Activated naive CD4-positive, alpha-beta T cell treated with anti-CD3 and anti-CD28 coated beads for 36 hours (primary cell): ENCODE results near the gene TMEM54. TPM values are rescaled to one million over a fixed set of nuclear protein-coding genes. Genes with fewer than 3 reads are reported as not detected.

ENCODE experiments used
- CTCF ChIA-PET: fragments of 350-600 bp; sonication (Branson Sonifier 250); formaldehyde crosslinking; loops from one replicate; lab custom pipeline; 2021; ENCODE audit warnings: antibody characterized with exemption; lab: Charles Lee
- DNase-seq: peaks from one replicate; pipeline ENCODE4 v3.0.0-alpha.2; 2020
- H3K27ac Mint-ChIP-seq: one replicate; pipeline ENCODE4 v1.8.0; 2021; ENCODE audit warnings: mild to moderate bottlenecking, mixed read lengths
- H3K27me3 Mint-ChIP-seq: one replicate; pipeline ENCODE4 v1.8.0; 2021; ENCODE audit warnings: low read depth, mixed read lengths
- H3K36me3 Mint-ChIP-seq: one replicate; pipeline ENCODE4 v1.8.0; 2021; ENCODE audit warnings: low read depth, mixed read lengths
- H3K4me1 Mint-ChIP-seq: one replicate; pipeline ENCODE4 v1.8.0; 2021; ENCODE audit warnings: low read depth, mixed read lengths
- H3K4me3 Mint-ChIP-seq: one replicate; pipeline ENCODE4 v1.8.0; 2021; ENCODE audit warnings: mild to moderate bottlenecking, moderate library complexity, mixed read lengths
- H3K9me3 Mint-ChIP-seq: one replicate; pipeline ENCODE4 v1.8.0; 2021; ENCODE audit warnings: mixed read lengths
- intact Hi-C: fragments of 100-400 bp; cut with micrococcal nuclease; formaldehyde crosslinking; loops from one replicate; pipeline ENCODE4 v1.15.1; 2023
- total RNA-seq, 2 experiments: library from RNA; stranded (reverse); gene quantifications; one replicate each; pipeline ENCODE4 v1.2.3, GENCODE V29; 2021

TMEM54 gene
- total RNA-seq, 2 experiments from 2014 or later: 0.84 to 1.0 TPM

- Mint-ChIP-seq H3K4me1 (peaks cover 2% of the 10 kb centered on the region), H3K36me3 (no peaks in the 10 kb centered on the region), H3K4me3 (no peak overlapping the region), H3K9me3 (no peaks in the 10 kb centered on the region), H3K27me3 (peaks cover 45% of the 10 kb centered on the region), H3K27ac (no peak overlapping the region)
- DNase-seq: no peak
- CTCF ChIA-PET: no interaction called here
- intact Hi-C loops: no loop called here
Measured at GRCh38 chr1:32883338-32884031, 17.7 kb downstream of the TMEM54 start.

GRCh38 chr1:32881871-32882850, 19.0 kb downstream of the TMEM54 start:
- Mint-ChIP-seq H3K9me3 (no peaks in the 10 kb centered on the region), H3K36me3 (no peaks in the 10 kb centered on the region), H3K27ac (no peak overlapping the region), H3K27me3 (peaks cover 35% of the 10 kb centered on the region), H3K4me3 (no peak overlapping the region), H3K4me1 (peaks cover 2% of the 10 kb centered on the region)
- DNase-seq: no peak
- intact Hi-C loops: no loop called here
- CTCF ChIA-PET: interaction anchor here (1.1 kb wide), 2 partner anchors 9 to 174 kb away, joined by 3 read pairs; no protein-coding TSS in a partner anchor

- no peaks in the 10 kb centered on the region for H3K9me3 Mint-ChIP-seq
- H3K27ac Mint-ChIP-seq: no peak overlapping the region
- H3K27me3 Mint-ChIP-seq: peaks cover 28% of the 10 kb centered on the region
- CTCF ChIA-PET: no interaction called here
- H3K4me3 Mint-ChIP-seq: no peak overlapping the region
- peaks cover 2% of the 10 kb centered on the region for H3K4me1 Mint-ChIP-seq
- DNase-seq: no peak
- intact Hi-C loops: no loop called here
- H3K36me3 Mint-ChIP-seq: no peaks in the 10 kb centered on the region
Measured at GRCh38 chr1:32881291-32881690, 19.9 kb downstream of the TMEM54 start.

- H3K4me1 Mint-ChIP-seq: no peaks in the 10 kb centered on the region
- H3K36me3 Mint-ChIP-seq: no peaks in the 10 kb centered on the region
- no peak for DNase-seq
- no peak overlapping the region for H3K4me3 Mint-ChIP-seq
- H3K27ac Mint-ChIP-seq: no peak overlapping the region
- intact Hi-C loops: loop anchor here (5.0 kb wide), 1 partner anchor 489 kb away; no protein-coding TSS in a partner anchor
- CTCF ChIA-PET: interaction anchor here (0.6 to 1.3 kb wide), 3 partner anchors 10 to 172 kb away, joined by 3 to 7 read pairs (median 3); no protein-coding TSS in a partner anchor
- peaks cover 25% of the 10 kb centered on the region for H3K27me3 Mint-ChIP-seq
- no peaks in the 10 kb centered on the region for H3K9me3 Mint-ChIP-seq
Measured at GRCh38 chr1:32878637-32879041, 22.6 kb downstream of the TMEM54 start.

DNA sequence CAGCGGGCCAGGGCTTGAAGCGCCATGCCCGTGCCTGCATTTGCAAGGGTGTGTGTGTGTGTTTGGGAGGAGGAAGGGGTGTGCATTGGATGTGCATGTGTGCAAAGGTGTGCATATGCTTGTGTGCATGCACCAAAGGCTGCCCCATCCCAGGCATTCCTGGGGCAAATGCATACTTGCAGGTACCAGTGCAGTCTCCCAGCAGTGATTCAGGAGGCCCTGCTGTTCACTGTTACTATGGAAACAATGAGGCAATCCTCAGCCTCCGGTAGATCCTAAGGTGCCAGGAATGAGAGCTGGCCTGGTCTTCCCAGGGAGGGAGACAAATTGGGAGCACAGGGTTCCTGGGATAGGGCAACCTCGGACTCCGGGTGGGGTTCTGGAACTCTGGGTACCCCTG, 23.0 kb downstream of the TMEM54 start:
- no peak overlapping the region for H3K4me3 Mint-ChIP-seq
- CTCF ChIA-PET: interaction anchor here (0.6 to 1.3 kb wide), 3 partner anchors 10 to 172 kb away, joined by 3 to 7 read pairs (median 3); no protein-coding TSS in a partner anchor
- peaks cover 24% of the 10 kb centered on the region for H3K27me3 Mint-ChIP-seq
- no peak overlapping the region for H3K27ac Mint-ChIP-seq
- intact Hi-C loops: loop anchor here (5.0 kb wide), 1 partner anchor 489 kb away; no protein-coding TSS in a partner anchor
- no peaks in the 10 kb centered on the region for H3K4me1 Mint-ChIP-seq
- no peak for DNase-seq
- no peaks in the 10 kb centered on the region for H3K36me3 Mint-ChIP-seq
- H3K9me3 Mint-ChIP-seq: no peaks in the 10 kb centered on the region

GRCh38 chr1:32877211-32878110, 23.7 kb downstream of the TMEM54 start:
- Mint-ChIP-seq H3K4me3 (no peak overlapping the region), H3K36me3 (no peaks in the 10 kb centered on the region), H3K9me3 (no peaks in the 10 kb centered on the region), H3K27ac (no peak overlapping the region), H3K27me3 (peaks cover 28% of the 10 kb centered on the region), H3K4me1 (no peaks in the 10 kb centered on the region)
- DNase-seq: no peak
- intact Hi-C loops: loop anchor here (2.0 to 5.0 kb wide), 2 partner anchors 209 to 490 kb away; no protein-coding TSS in a partner anchor
- CTCF ChIA-PET: interaction anchor here (0.9 to 7.8 kb wide), 11 partner anchors 8 to 210 kb away, joined by 3 to 63 read pairs (median 4); no protein-coding TSS in a partner anchor

DNA sequence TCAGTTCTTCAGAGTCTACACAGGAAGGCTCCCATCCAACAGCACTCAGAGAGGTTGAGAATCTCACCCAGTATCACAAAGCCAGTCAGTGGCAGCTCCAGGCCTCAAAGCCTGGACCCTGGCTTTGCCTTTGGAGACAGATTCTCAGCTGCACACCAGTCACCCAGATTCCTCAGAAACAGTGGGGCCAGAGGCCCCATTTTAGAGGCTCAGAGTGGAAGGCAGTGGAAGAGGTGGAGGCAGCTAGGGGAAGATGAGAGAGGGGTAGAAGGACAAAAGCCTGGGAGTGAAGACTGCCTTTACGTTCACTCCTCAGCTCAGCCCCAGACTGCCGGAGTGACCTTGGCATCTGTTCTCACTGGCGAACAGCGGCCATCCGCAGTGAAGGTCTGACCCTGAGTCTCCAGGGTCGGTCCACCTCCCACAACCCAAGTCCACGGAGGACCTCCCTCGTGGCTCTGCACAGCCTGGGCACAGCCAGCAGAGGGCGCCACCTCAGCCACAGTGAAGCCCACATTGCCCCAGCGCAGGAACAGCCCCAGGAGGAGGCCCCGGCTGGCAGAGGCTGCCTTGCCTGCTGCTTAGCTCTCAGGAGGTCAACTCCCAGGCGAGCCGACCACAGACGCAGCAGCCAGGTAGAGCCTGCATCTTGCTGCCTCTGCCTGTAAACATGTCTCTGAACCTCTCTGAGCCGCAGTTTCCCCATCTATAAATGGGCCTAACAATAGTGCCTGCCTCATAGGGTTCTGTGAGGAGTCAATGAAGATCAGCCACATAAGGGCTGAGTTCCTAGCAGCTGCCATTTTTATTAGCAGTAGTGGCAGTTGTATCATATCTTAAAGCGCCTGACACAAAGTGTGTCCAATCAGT, 24.6 kb downstream of the TMEM54 start:
- CTCF ChIA-PET: interaction anchor here (0.5 to 7.8 kb wide), 18 partner anchors 8 to 595 kb away, joined by 3 to 63 read pairs (median 4); no protein-coding TSS in a partner anchor
- Mint-ChIP-seq H3K9me3 (no peaks in the 10 kb centered on the region), H3K27ac (no peak overlapping the region), H3K4me3 (no peak overlapping the region), H3K36me3 (no peaks in the 10 kb centered on the region), H3K27me3 (peaks cover 29% of the 10 kb centered on the region), H3K4me1 (no peaks in the 10 kb centered on the region)
- intact Hi-C loops: loop anchor here (2.0 to 5.0 kb wide), 2 partner anchors 210 to 491 kb away; no protein-coding TSS in a partner anchor
- peak; percentile 75 for DNase-seq

- Mint-ChIP-seq H3K4me3 (no peak overlapping the region), H3K27ac (no peak overlapping the region), H3K4me1 (peaks cover 6% of the 10 kb centered on the region), H3K36me3 (no peaks in the 10 kb centered on the region), H3K9me3 (no peaks in the 10 kb centered on the region), H3K27me3 (peaks cover 32% of the 10 kb centered on the region)
- no peak for DNase-seq
- CTCF ChIA-PET: interaction anchor here (0.6 to 7.8 kb wide), 12 partner anchors 8 to 596 kb away, joined by 3 to 63 read pairs (median 4); partner anchors contain the start of gene HPCA
- intact Hi-C loops: loop anchor here (5.0 kb wide), 1 partner anchor 492 kb away; no protein-coding TSS in a partner anchor
Measured at GRCh38 chr1:32874860-32875752, 26.1 kb downstream of the TMEM54 start.

DNA sequence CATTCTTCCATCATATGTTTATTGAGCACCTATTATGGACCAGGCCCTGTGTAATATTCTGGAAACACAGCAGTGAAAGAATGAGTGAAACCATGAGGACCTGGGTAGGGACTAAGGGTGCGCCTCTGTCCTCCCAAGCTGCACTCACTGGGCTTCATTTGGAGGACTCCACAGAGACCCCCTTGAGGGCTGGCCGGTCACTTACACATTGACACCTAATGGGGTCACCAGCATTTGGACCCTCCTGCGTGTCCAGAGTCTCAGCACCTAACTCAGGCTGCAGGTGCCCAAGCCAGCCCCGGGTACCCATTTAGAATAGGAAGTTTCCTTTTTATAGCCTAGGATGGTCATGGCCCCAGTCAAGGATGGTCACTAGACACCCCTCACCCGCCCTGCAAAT, 27.7 kb downstream of the TMEM54 start:
- Mint-ChIP-seq H3K27me3 (peaks cover 42% of the 10 kb centered on the region), H3K4me1 (peaks cover 6% of the 10 kb centered on the region), H3K27ac (no peak overlapping the region), H3K36me3 (no peaks in the 10 kb centered on the region), H3K9me3 (no peaks in the 10 kb centered on the region), H3K4me3 (no peak overlapping the region)
- intact Hi-C loops: loop anchor here (2.0 kb wide), 2 partner anchors 101 to 353 kb away; no protein-coding TSS in a partner anchor
- CTCF ChIA-PET: interaction anchor here (0.7 to 7.8 kb wide), 7 partner anchors 9 to 369 kb away, joined by 3 to 63 read pairs (median 3); partner anchors contain the start of gene YARS1
- no peak for DNase-seq

- no peak for DNase-seq
- Mint-ChIP-seq H3K27me3 (peaks cover 40% of the 10 kb centered on the region), H3K4me3 (no peak overlapping the region), H3K4me1 (peaks cover 6% of the 10 kb centered on the region), H3K9me3 (no peaks in the 10 kb centered on the region), H3K36me3 (no peaks in the 10 kb centered on the region), H3K27ac (no peak overlapping the region)
- intact Hi-C loops: loop anchor here (1.0 to 2.0 kb wide), 3 partner anchors 99 to 351 kb away; no protein-coding TSS in a partner anchor
- CTCF ChIA-PET: interaction anchor here (0.6 to 7.8 kb wide), 9 partner anchors 13 to 160 kb away, joined by 3 to 63 read pairs (median 4); no protein-coding TSS in a partner anchor
Measured at GRCh38 chr1:32872192-32872460, 29.1 kb downstream of the TMEM54 start.
